Omental fat pad (tissue), 4 donors: Measurements from ENCODE around the gene CHI3L2. TPM values are rescaled to one million over a fixed set of nuclear protein-coding genes. Genes with fewer than 3 reads are reported as not detected.

Source experiments
- ATAC-seq: fragments of 150-250 bp; one replicate; pipeline ENCODE4 v1.9.1; 2016; ENCODE audit warnings: mild to moderate bottlenecking, moderate library complexity; ENCODE audit not compliant: low FRiP score
- DNase-seq: peaks from one replicate; pipeline ENCODE4 v3.0.0-alpha.2; 2019; ENCODE audit warnings: low spot score
- CTCF ChIP-seq, 3 donors: fragments of 450-650 bp; IDR thresholded peaks; one replicate each; pipeline ENCODE4 v1.5.1; 2016 to 2017; ENCODE audit warnings: antibody characterized with exemption in 3 of 3, mild to moderate bottlenecking in 3 of 3, moderate library complexity in 2 of 3
- small RNA-seq: library from RNA; depleted of rRNA; stranded (forward); fragments of <200 nt; gene quantifications from one replicate; pipeline ENCODE3, GENCODE V24; 2016
- total RNA-seq, 4 donors: library from RNA; depleted of rRNA; stranded (reverse); fragments of >200 nt; gene quantifications; one replicate each; pipeline ENCODE4 v1.1.0, GENCODE V29; 2016

CHI3L2 gene
- total RNA-seq, 4 donors from 2014 or later: 1.2 to 28.5 (median 6.1) TPM

- no peak for DNase-seq
- no peak for ATAC-seq
- TF ChIP-seq CTCF (IDR thresholded peaks at IDR 0.05): no peak
These were observed 58.4 kb downstream of the CHI3L2 start for GRCh38 chr1:111285879-111286278.

DNA sequence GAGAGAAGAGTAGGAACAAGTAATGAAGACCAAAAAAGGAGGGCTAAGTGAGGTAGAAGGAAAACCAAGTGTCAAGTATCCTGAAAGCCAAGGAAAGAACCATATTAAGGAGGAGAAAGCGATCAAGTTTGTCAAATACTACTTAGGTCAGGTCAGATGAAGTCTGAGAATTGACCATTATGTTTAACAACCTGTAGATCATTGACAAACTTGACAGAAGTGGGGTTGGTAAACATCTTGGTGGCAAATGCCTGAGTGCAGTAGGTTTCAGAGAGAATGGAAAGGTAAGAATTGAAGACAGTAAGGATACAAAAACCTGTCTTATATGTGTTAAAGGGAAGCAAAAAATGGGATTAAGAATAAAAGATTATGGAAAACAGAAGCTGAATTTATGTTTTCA lies 59.4 kb downstream of the CHI3L2 start:
- DNase-seq (no peak), ATAC-seq (no peak)
- TF ChIP-seq CTCF (IDR thresholded peaks at IDR 0.05): no peak

DNA sequence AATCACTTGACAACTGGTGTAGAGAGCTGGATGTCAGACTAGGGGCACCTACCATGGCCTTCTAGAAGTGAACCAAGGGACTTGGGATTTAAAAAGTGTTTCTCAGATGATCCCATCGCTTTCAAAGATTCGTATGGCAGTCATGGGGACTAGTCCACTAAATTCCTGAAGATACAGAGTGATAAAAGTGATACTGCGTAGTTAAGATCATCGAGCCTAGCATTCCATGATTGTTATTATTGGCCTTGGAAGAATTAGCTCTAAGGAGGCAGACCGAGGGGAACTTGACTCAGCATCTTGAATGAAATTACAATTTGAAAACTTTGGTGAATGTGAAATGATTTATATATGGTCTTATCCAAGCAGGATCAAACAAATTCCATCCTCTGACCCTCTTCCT lies 61.9 kb downstream of the CHI3L2 start:
- DNase-seq: no peak
- TF ChIP-seq CTCF (IDR thresholded peaks at IDR 0.05): no peak
- no peak for ATAC-seq

GRCh38 chr1:111290104-111290503 lies 62.6 kb downstream of the CHI3L2 start:
- no peak for TF ChIP-seq CTCF (IDR thresholded peaks at IDR 0.05)
- DNase-seq (no peak), ATAC-seq (no peak)

- ATAC-seq (no peak), DNase-seq (no peak)
- TF ChIP-seq CTCF (IDR thresholded peaks at IDR 0.05): no peak
These were observed 63.1 kb downstream of the CHI3L2 start, which contains the start of gene CHIA for GRCh38 chr1:111290630-111291029. Gene CHIA, plus strand, starts transcription at chr1:111290851. Its CDS starts 19,617 bp downstream, at chr1:111310468.

Small RNA genes lying within 50 kb of the gene (small RNA-seq; reads per million reads assigned to genes)
- not detected for gene AL355816.1

Other genes with a start within 250 kb of the CHI3L2 start
- gene DRAM2, start 87.6 kb upstream of the CHI3L2 start, total RNA-seq: 100 to 1,000 TPM in 1 of 4 donors, 10 to 100 TPM in 3; 38.8 to 125 (median 69.9) TPM
- gene CEPT1, start 87.5 kb upstream of the CHI3L2 start, total RNA-seq: 10 to 100 TPM; 38.6 to 61.0 (median 40.2) TPM
- 10 to 100 TPM; 19.5 to 41.7 (median 27.8) TPM for gene DENND2D, start 27.1 kb upstream of the CHI3L2 start, total RNA-seq
- gene CHIA, start 63.1 kb downstream of the CHI3L2 start, total RNA-seq: 1 to 10 TPM in 1 of 4 donors, not detected in 3; 3.5 TPM
- 1 to 10 TPM; 1.2 to 2.8 (median 1.9) TPM for gene OVGP1, start 200.0 kb downstream of the CHI3L2 start, total RNA-seq
- 10 to 100 TPM; 25.9 to 44.9 (median 33.9) TPM for gene WDR77, start 221.5 kb downstream of the CHI3L2 start, total RNA-seq
- gene ATP5PB, start 221.8 kb downstream of the CHI3L2 start, total RNA-seq: 100 to 1,000 TPM; 135 to 159 (median 142) TPM
- gene C1orf162, start 246.3 kb downstream of the CHI3L2 start, total RNA-seq: 100 to 1,000 TPM in 1 of 4 donors, 10 to 100 TPM in 3; 49.5 to 124 (median 67.7) TPM